ENCODE data around the gene UQCRC2.
"Not testable (repeated sequence)": the region's sequence is repeated elsewhere in the genome, so short reads cannot be mapped to it uniquely, and the experiment has no call there.

Gene UQCRC2

DNA sequence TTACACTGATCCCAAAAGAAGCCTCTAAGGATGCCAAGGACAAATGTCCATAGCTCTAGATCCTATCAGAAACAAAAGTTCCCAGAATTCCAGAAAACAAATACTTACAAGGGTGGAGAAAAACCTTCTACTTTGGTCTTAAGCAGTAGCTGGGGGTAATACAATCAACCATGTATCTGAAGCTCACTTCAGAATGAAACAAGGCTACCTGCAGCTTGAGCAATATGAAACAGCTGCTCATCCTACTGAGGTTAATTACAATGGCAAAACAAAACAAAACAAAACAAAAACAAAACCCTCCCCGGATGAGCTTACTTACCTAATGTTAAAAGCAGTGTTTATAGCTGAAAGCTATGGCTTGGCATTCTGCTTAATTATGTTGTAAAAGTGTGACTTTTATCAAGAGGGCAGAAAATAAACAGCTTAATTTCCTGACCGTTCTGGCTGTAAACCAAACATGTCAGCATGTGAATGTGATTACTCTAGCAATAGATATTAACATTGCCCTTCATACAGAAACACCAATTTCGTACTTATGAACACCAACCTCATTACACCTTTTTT, 37.3 kb downstream of the UQCRC2 start:
- H3K4me1 Mint-ChIP-seq (ENCODE audit: low read depth): peaks cover 16% of the 10 kb centered on the region
- H3K9me3 Mint-ChIP-seq: no peaks in the 10 kb centered on the region
- H3K27ac Mint-ChIP-seq: no peak overlapping the region
- no peaks in the 10 kb centered on the region for H3K27me3 Mint-ChIP-seq (ENCODE audit: low read depth)
- peaks cover 5% of the 10 kb centered on the region for H3K36me3 Mint-ChIP-seq (ENCODE audit: low read depth)
- no peak overlapping the region for H3K4me3 Mint-ChIP-seq

DNA sequence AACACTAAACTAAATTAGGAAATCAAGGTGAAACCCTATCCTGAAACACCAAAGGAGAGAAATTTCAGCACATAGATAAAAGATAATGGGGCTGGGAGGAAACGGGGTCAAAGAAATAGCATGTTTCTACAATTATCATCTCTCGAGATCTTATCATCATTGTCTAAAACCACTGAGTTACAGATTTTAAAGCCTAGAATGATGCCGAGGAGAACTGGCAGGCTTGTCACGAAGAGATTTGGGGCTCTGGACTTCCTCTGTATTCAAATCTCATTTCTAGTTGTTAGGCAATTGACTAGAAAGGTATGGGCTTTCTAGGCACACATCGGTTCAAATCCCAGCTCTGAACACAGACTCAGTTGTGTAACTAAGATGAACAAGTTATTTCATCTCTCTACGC, 38.5 kb downstream of the UQCRC2 start:
- no peaks in the 10 kb centered on the region for H3K9me3 Mint-ChIP-seq
- H3K27ac Mint-ChIP-seq: no peak overlapping the region
- peaks cover 14% of the 10 kb centered on the region for H3K4me1 Mint-ChIP-seq (ENCODE audit: low read depth)
- no peak overlapping the region for H3K4me3 Mint-ChIP-seq
- H3K27me3 Mint-ChIP-seq (ENCODE audit: low read depth): no peaks in the 10 kb centered on the region
- peaks cover 2% of the 10 kb centered on the region for H3K36me3 Mint-ChIP-seq (ENCODE audit: low read depth)

DNA sequence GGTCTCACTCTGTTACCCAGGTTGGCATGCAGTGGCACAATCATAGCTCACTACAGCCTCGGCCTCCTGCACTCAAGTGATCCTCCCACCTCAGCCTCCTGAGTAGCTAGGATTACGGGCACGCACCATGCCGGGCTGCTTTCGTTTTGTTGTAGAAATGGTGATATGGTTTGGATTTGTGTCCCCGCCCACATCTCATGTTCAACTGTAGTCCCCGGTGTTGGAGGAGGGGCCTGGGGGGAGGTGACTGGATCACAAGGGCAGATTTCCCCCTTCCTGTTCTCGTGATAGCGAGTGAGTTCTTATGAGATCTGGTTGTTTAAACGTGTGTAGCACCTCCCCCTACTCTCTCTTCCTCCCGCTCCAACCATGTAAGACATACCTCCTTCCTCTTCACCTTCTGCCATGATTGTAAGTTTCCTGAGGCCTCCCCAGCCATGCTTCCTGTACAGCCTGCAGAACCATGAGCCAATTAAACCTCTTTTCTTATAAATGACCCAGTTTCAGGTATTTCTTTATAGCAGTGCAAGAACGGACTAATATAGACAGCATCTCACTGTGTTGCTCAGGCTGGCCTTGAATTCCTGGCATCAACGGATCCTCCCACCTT, 41.8 kb downstream of the UQCRC2 start:
- no peak overlapping the region for H3K27ac Mint-ChIP-seq
- H3K4me3 Mint-ChIP-seq: no peak overlapping the region
- peaks cover 7% of the 10 kb centered on the region for H3K4me1 Mint-ChIP-seq (ENCODE audit: low read depth)
- H3K9me3 Mint-ChIP-seq: no peaks in the 10 kb centered on the region
- no peaks in the 10 kb centered on the region for H3K36me3 Mint-ChIP-seq (ENCODE audit: low read depth)
- H3K27me3 Mint-ChIP-seq (ENCODE audit: low read depth): no peaks in the 10 kb centered on the region

DNA sequence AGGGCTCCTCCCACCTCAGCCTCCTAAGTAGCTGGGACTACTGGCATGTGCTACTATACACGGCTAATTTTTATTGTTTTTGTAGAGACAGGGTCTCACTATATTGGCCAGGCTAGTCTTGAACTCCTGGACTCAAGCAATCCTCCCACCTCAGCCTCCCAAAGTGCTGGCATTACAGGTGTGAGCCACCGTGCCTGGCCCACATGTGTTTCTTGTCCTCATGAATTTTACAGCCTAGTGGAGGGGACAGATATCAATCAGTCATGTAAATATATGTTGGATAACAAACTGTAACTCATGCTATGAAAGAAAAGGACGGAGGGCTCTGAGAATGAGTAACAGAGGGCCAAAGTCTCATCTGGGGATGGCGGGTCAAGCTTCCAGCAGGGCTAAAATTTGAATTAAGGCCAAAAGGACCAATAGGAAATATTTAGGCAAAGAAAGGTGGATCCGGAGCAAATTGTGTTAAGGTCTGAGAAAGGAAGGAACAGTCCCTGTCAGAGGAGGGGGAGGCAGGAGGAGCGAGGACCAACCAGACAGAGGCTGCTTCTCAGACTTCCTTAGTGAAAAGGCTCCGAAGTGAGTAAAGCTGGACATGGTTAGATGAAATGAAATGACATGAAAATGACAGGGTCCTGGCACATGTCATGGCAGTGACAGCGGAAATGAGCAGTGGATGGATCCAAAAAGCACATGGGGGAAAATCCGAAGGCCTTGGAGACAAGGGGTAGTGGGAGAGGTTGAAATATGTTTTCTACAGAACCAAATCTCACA, 43.9 kb downstream of the UQCRC2 start:
- H3K4me3 Mint-ChIP-seq: no peak overlapping the region
- peaks cover 3% of the 10 kb centered on the region for H3K27me3 Mint-ChIP-seq (ENCODE audit: low read depth)
- H3K4me1 Mint-ChIP-seq (ENCODE audit: low read depth): peaks cover 10% of the 10 kb centered on the region
- H3K27ac Mint-ChIP-seq: no peak overlapping the region
- no peaks in the 10 kb centered on the region for H3K9me3 Mint-ChIP-seq
- H3K36me3 Mint-ChIP-seq (ENCODE audit: low read depth): no peaks in the 10 kb centered on the region

DNA sequence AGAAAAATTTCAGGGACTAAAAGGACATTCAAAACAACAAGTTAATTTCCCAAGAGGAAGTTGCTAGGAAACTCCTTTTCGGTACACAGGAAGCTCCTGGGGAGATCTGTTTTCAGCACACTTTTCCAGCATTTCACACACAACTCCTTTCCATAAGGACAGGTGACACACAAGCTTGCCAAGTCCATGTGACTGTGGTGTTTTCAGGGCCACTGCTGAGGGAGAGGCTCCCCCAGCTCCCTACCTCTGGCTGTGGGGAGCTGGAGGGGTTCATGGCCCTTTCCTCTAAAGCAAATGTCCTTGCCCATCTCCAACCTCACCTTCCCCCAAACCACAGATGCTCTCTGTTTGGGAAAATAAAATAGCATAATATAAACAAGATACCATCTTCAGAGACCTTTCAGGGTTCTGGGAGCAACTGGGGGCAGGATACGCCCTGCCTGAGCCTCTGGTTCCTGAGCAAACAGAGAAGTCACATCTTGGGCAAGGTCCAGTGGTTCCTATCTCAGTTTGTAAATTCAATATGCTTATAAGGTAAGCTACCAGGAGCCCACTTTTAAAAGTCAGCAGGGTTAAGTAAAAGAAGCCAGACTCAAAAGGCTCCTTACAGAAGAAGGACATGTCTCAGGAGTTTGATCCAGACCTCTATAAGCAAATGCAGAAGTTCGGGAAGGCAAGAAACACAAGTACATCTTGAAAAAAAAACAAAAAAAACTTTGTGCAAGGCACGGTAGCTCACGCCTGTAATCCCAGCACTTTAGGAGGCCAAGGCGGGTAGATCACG, 44.7 kb downstream of the UQCRC2 start:
- peaks cover 10% of the 10 kb centered on the region for H3K4me1 Mint-ChIP-seq (ENCODE audit: low read depth)
- H3K27me3 Mint-ChIP-seq (ENCODE audit: low read depth): peaks cover 4% of the 10 kb centered on the region
- no peaks in the 10 kb centered on the region for H3K9me3 Mint-ChIP-seq
- H3K36me3 Mint-ChIP-seq (ENCODE audit: low read depth): no peaks in the 10 kb centered on the region
- H3K4me3 Mint-ChIP-seq: no peak overlapping the region
- no peak overlapping the region for H3K27ac Mint-ChIP-seq

DNA sequence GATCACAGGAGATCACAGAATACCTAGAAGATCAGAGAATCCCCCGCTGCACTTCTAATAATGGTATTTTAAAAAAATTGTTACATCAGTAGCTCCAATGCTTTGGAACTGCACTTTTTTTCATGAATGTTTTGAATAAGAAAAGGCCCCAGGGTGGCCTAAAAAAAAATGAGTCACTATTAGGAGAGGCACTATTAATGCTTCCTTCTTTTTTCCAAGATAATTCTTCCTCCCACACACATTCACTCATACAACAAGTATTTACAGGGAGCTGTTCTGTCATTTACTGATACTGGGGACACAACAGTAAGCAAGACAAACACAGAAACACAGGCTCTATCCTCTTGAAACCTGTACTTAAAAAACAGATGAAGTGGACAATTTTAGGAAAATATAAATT, 48.4 kb downstream of the UQCRC2 start:
- H3K36me3 Mint-ChIP-seq (ENCODE audit: low read depth): peaks cover 1% of the 10 kb centered on the region
- H3K27me3 Mint-ChIP-seq (ENCODE audit: low read depth): peaks cover 14% of the 10 kb centered on the region
- H3K4me1 Mint-ChIP-seq (ENCODE audit: low read depth): peaks cover 10% of the 10 kb centered on the region
- no peak overlapping the region for H3K27ac Mint-ChIP-seq
- no peak overlapping the region for H3K4me3 Mint-ChIP-seq
- no peaks in the 10 kb centered on the region for H3K9me3 Mint-ChIP-seq

DNA sequence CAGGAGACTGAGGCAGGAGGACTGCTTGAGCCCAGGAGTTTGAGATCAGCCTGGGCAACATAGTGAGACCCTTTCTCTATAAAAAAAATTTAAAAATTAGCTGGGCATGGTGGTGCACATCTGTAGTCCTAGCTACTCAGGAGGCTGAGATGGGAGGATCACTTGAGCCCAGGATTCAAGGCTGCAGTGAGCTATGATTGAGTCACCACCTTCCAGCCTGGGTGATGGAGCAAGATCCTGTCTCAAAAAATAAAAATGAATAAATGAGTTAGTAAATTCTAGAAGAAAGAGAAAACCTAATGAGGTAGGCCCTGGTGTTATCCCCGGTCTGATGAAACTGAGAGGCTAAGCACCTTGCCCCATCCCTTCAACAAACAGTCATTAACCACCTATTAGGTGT, 48.9 kb downstream of the UQCRC2 start:
- not testable (repeated sequence) for H3K27ac Mint-ChIP-seq; H3K36me3 Mint-ChIP-seq (ENCODE audit: low read depth); H3K9me3 Mint-ChIP-seq; H3K4me3 Mint-ChIP-seq
- peaks cover 14% of the 10 kb centered on the region for H3K4me1 Mint-ChIP-seq (ENCODE audit: low read depth)
- peaks cover 17% of the 10 kb centered on the region for H3K27me3 Mint-ChIP-seq (ENCODE audit: low read depth)

DNA sequence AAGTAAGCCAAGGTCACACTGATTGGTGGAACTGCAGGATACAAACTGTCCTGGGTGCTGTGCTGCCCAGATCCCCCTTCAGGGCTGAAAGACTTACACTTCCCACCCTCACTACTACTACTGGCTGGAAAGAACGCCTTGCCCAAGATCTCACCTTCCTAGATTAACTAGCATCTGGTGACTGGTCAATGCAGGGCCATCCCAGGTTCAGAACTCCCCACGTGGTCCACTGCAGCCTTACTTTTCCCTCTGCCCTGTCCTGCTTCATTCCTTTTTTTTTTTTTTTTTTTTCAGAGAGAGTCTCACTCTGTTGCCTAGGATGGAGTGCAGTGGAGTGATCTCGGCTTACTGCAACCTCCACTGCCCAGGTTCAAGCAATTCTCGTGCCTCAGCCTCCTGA, 50.0 kb downstream of the UQCRC2 start:
- peaks cover 6% of the 10 kb centered on the region for H3K36me3 Mint-ChIP-seq (ENCODE audit: low read depth)
- H3K4me3 Mint-ChIP-seq: no peak overlapping the region
- peaks cover 18% of the 10 kb centered on the region for H3K4me1 Mint-ChIP-seq (ENCODE audit: low read depth)
- no peak overlapping the region for H3K27ac Mint-ChIP-seq
- H3K27me3 Mint-ChIP-seq (ENCODE audit: low read depth): peaks cover 17% of the 10 kb centered on the region
- no peaks in the 10 kb centered on the region for H3K9me3 Mint-ChIP-seq

DNA sequence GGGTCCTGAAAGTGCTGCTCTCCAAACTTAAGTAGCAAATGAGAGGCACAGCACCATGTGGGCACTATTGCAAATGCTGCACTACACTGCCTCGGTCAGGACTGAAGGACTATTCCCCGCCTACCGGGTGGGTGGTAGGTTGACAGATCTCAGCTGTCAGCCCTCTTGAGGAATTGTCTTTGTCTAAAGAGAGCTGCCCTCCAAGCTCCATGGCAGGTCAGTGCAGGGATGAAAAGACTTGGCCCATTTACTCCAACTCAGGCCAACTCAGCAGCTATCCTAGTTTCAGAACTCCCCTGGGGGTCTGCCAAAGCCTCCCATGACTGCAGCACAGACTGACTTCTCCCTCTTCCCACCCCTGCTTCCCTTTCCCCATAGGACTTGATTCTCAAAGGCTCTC, 51.2 kb downstream of the UQCRC2 start:
- peaks cover 17% of the 10 kb centered on the region for H3K27me3 Mint-ChIP-seq (ENCODE audit: low read depth)
- H3K4me1 Mint-ChIP-seq (ENCODE audit: low read depth): peaks cover 20% of the 10 kb centered on the region
- H3K9me3 Mint-ChIP-seq: no peaks in the 10 kb centered on the region
- no peak overlapping the region for H3K4me3 Mint-ChIP-seq
- peaks cover 6% of the 10 kb centered on the region for H3K36me3 Mint-ChIP-seq (ENCODE audit: low read depth)
- no peak overlapping the region for H3K27ac Mint-ChIP-seq

DNA sequence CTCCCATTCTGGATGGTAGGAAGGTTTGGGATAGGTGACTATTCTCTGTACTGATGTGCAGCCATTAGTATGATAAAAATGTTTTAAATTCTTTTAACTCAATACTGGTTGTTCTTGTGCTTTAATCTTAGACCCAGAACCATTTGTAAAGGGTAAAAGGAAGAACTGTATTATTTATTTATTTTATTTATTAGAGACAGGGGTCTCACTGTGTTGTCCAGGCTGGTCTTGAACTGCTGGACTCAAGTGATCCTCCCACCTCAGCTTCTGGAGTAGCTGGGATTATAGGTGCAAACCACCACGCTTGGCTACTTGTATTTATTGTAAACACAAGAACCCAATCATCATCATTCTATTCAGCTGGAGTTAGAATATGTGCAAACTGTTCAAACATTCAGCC, 52.6 kb downstream of the UQCRC2 start:
- H3K36me3 Mint-ChIP-seq (ENCODE audit: low read depth): peaks cover 10% of the 10 kb centered on the region
- H3K4me1 Mint-ChIP-seq (ENCODE audit: low read depth): peaks cover 22% of the 10 kb centered on the region
- H3K27ac Mint-ChIP-seq: no peak overlapping the region
- H3K9me3 Mint-ChIP-seq: no peaks in the 10 kb centered on the region
- H3K4me3 Mint-ChIP-seq: no peak overlapping the region
- peaks cover 17% of the 10 kb centered on the region for H3K27me3 Mint-ChIP-seq (ENCODE audit: low read depth)

DNA sequence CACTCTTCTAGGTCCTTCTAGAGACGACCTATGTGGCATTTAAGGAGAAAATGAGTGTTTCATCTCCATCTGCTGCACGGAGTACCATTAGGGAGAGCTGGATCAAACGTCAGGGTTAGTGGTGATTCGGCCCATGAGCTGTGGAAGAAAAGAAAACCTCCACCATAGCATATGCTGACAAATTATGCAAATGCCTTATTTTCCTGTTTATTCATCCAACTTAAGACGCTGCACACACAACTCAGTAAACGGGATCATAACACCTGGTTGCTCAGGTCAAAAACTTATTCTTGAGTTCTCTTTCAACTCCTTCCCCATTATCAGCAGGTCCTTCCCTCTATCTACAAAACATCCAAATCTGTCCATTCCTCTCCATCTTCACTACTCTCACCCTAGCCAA, 53.5 kb downstream of the UQCRC2 start:
- Mint-ChIP-seq H3K27ac (peak overlapping the region; percentile 2), H3K4me3 (peak overlapping the region; percentile 77), H3K9me3 (no peaks in the 10 kb centered on the region), H3K27me3 (ENCODE audit: low read depth) (peaks cover 14% of the 10 kb centered on the region), H3K36me3 (ENCODE audit: low read depth) (peaks cover 10% of the 10 kb centered on the region), H3K4me1 (ENCODE audit: low read depth) (peaks cover 22% of the 10 kb centered on the region)

DNA sequence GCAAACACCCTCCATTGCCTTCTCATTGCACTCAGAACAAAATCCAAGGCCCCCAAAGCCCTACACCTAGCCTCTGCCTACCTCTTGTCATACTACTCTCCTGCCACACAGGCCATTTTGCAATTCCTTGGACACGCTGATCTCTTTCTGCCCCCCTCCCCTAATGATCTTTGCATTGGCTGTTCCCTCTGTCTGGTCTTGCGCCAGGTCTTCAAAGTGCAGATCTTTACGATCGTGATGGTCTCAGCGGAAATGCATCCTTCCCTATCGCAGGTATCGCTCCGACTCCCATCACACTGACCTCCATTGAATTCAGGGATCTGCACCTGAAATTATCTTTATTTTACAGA, 54.0 kb downstream of the UQCRC2 start:
- Mint-ChIP-seq H3K9me3 (no peaks in the 10 kb centered on the region), H3K4me1 (ENCODE audit: low read depth) (peaks cover 22% of the 10 kb centered on the region)

DNA sequence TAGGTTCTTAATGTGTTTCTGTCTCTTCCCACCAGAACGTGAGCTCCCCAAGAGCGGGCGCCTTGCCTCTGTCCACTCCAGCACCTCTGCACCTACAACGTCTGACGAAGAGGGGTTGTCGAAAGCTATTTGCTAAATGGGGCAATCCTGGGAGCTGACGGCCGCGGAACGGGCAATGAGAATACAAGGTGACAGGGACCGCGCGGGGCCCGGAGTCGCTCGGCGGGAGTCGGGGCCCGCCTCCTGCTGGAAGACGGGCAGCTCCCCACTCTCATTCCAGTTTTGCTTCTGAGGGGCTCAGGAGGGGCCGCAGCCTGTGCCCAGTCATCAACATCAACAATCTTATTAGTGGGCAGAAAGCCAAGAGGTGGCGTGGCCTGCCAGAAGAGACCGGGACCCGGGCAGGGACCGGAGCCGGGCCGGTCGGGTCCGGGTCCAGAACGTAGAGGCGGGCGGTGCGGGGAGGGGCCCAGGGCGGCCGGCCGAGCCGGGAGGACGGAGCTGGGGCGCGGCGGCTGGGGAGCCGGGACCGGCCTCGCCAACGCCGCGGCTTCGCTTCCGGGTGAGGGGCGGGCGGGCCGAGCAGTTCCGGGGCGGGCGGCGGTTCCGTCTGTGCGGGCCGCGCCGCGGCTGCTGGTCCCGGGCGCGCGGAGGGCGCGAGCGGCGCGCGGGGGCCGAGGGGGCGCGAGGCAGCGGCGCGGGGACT, 54.5 kb downstream of the UQCRC2 start, which contains the start of gene MOSMO:
Gene MOSMO (plus strand): TSS at position 603 of the 706 bp plus-strand sequence. CDS start 191 bp downstream, outside the sequence.
- peaks cover 10% of the 10 kb centered on the region for H3K36me3 Mint-ChIP-seq (ENCODE audit: low read depth)
- peaks cover 26% of the 10 kb centered on the region for H3K4me1 Mint-ChIP-seq (ENCODE audit: low read depth)
- peak within 1 kb of the TSS; percentile 58 for H3K27ac Mint-ChIP-seq
- H3K4me3 Mint-ChIP-seq: peak within 1 kb of the TSS; percentile 87
- peaks cover 14% of the 10 kb centered on the region for H3K27me3 Mint-ChIP-seq (ENCODE audit: low read depth)
- H3K9me3 Mint-ChIP-seq: no peaks in the 10 kb centered on the region

More for the DNA sequence above, 54.0 kb downstream of the UQCRC2 start:
- Mint-ChIP-seq H3K36me3 (ENCODE audit: low read depth) (peaks cover 10% of the 10 kb centered on the region), H3K4me3 (peak overlapping the region; percentile 77), H3K27me3 (ENCODE audit: low read depth) (peaks cover 14% of the 10 kb centered on the region), H3K27ac (peak overlapping the region; percentile 29)

Data from T-helper 1 cell treated with Interleukin-12 subunit alpha and Interleukin-12 subunit beta and Interleukin-4 antibody, amounts not matched to agents 30 μg/mL and 1 μg/mL, for 36 hours (primary cell).